Skeletal muscle cell (primary cell): Measurements from ENCODE around the gene AFF1.

Source experiments
- DNase-seq: peaks from one replicate; pipeline ENCODE4 v3.0.0-alpha.2; 2010; ENCODE audit warnings: low read depth
- H3K4me3 ChIP-seq: 2 replicates; pipeline ENCODE4 v1.5.1; 2011; ENCODE audit warnings: low read depth, mild to moderate bottlenecking, control low read depth, low read length, moderate library complexity

The AFF1 gene

DNA sequence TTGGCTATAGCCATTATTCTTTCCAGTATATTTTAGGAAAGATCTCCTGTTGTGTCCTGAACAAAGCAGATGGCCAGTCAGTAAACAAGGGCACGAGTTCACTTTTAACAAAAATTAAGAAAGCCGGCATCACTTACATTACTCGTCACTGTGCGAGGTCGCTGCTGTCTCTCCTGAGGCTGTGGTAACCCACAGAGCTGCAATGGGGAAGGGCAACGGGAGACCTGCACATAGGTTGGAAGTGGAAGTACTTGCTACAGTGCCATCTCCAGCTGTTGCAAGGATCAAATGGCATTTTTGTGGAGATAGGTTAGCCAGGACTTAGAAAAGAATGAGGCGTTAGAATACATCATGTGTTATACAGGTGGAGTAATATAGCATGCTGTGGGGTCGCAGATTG lies 153.4 kb downstream of the AFF1 start:
- DNase-seq: no peak

DNA sequence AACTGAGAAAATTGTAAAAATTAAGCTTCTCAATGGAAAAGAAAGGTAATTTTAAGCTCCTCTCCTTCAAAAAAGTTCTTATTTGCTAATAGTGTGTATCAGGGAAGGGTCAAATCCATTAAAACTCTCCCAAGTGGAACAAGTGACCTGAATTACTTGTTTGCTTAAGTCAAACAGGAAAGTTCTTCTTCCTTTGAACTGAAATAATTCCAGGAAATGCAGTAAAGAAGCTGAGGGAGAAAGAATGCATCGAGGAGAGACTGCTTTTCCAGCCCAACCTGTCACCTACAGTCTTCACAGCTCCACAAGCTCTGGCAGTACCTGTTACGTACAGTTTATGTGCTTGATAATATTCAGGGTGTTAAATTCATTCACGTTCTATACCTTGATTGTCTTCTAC lies 154.6 kb downstream of the AFF1 start:
- no peak for DNase-seq
- no peak overlapping the region for H3K4me3 ChIP-seq

More for the DNA sequence above, 153.4 kb downstream of the AFF1 start:
- H3K4me3 ChIP-seq: no peak overlapping the region

DNA sequence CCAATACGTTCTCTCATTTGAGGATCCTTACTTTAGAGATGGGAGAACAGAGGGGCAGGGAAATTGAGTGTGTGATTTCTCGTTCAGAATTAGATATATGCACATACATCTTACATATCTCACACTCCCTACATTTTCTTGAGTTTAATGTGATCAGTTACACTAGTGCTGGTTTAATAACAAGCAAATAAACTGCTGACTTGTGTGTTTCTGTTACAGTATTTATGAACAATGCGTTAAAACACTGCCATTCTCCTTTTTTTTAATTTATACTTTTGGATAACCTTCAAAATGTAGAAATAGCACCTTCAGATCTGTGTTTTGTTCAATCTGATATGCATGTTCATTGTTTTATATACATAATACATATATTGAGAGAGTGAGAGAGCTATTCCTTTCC lies 155.5 kb downstream of the AFF1 start:
- H3K4me3 ChIP-seq: no peak overlapping the region
- DNase-seq: no peak

DNA sequence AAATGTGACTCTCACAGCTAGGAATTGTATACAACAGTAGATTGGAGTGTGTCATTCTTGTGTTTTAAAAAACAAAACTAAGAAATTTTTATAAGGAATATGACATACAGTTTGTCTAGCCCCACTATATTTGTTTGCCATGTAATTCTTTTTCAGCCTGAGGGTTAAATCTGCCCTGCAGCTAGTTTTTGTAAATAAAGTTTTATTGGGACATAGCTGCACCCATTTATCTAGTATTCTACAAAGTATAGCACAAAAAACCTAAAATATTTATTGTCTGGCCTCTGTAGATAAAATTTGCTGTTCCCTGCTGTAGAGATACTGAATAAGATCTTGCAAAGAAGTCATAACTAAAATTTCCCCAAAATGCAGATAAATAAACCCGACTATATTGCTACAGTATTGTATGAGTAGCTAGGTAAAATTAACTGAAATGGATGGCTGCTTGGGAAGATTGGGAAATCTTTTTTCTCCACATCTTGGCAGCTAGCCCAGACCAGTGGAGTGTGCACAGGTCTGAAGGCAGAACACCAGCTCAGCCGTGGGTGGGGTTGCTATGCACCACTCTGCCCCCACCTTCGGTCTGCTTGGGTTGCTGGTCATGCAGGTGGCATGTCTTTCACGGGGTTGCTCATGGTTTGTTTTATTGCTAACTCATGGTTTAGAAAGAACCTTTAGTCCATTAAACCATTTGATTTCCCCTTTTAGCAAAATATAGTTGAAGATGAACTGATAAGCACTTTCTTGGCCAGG lies 157.8 kb downstream of the AFF1 start:
- H3K4me3 ChIP-seq: no peak overlapping the region
- DNase-seq: peak; percentile 92

DNA sequence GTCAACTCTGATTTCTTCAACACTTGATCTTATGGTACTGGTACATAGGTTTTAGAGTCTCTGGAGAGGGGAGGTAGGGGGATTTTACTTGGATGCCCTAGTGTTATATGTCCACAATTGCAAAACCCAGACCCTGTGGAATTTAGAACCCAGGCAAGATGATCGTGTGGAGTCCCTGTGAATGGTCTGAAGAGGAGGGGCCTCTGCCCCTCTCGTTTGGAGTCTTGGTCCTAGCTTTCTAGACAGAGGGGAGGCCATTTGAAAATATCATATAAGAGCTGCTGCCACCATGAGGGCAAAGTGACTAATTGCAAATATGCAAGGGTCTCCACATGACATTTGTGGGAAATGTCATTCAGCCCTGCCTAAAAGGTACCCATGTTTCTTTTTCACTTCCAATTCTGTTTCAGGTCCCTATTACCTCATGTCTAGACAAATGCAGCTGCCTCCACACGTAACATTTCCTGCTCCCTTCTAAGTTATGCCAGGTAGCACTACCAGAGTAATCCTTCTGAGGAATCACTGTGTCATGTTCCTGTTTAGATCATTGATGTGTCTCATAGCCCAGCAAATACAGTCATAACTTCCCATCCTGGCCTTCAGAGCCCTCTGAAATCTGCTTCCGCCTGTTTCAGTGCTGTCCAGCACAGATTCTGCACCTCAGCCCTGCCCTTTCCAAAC lies 158.8 kb downstream of the AFF1 start:
- no peak for DNase-seq
- H3K4me3 ChIP-seq: no peak overlapping the region

DNA sequence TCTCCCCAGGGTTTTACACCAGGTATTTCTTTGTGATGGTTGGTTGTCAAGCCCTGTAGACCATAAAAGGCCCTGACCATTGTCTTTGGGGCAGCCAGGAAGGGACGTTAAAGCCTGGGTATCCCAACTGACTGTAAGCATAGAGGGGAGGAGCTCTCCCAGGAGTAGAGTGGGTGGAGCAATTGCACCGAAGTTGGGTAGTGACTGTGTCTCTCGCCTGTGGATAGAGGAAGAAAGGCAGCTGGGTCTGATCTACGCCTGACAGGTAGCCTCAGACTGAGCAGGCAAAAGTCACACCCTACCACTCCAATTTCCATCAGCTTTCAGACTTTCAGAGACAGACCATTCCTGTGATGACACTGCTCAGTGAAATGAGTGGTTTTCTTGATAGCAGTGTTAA lies 162.3 kb downstream of the AFF1 start:
- no peak for DNase-seq
- no peak overlapping the region for H3K4me3 ChIP-seq

DNA sequence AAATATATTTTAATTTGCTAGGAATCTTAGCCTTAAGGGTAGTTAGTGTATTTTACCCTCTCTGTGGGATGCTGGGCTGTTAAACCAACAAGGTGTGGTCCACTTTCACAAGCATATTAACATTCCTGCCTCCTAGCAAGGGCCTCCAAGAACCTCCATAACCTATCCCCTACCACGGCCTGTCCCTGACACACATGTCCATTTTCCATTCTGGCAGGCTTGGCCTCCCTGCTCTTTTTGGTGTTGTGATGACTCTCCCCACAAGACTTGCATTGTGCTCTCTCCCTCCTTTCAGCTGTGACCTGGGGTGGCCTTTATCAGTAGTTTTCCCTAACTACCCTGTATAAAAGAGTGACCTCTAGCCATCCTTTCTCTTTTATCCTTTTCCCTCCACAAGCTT lies 165.4 kb downstream of the AFF1 start:
- no peak overlapping the region for H3K4me3 ChIP-seq
- no peak for DNase-seq

DNA sequence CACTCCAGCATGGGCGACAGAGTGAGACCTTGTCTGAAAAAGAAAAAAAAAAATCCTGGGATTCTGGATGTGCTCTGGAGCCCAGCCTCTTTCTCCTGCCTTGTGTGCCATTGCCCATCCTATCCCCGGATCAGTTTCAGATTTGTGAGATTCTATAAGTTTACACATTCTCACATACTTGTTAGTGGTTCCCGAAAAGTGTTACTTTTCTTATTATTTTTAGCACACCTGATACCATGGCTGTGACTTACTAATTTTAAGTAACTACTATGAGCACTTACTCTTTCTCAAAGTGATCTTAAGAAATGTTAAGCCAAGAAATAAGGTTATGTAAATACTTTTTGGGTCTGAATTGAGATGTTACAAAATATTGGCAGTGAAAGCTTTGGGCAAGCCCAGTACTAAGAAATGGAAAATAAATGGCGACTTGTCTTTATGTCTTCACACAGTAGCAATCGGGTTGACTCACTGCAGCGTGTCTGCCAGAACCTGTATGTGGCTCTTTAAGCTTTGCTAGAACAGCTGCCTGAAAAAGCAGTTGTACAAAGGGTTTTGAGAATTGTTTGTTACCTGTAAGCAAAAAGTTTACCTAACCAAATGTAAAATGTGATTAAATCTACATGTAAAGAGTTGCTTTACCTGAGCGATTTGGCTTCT lies 166.9 kb downstream of the AFF1 start:
- DNase-seq: no peak
- no peak overlapping the region for H3K4me3 ChIP-seq

DNA sequence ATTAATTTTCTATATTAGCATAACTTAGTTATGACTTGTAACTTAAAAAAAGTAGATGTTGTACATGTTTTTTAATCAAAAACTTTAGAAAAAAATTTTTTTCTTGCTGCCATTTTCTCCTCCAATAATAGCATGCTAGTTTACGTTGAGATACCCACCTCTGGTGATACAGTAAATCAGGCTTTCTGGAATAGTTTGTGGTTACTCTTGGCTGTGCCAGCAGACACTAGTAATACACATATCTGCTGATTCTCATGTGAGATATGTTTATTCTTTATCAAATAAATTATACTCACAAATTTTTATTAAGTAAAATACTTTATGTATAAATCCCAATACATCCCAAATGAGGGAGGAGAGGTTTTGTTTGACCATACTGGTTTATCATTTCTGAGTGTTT lies 168.3 kb downstream of the AFF1 start:
- no peak overlapping the region for H3K4me3 ChIP-seq
- no peak for DNase-seq

DNA sequence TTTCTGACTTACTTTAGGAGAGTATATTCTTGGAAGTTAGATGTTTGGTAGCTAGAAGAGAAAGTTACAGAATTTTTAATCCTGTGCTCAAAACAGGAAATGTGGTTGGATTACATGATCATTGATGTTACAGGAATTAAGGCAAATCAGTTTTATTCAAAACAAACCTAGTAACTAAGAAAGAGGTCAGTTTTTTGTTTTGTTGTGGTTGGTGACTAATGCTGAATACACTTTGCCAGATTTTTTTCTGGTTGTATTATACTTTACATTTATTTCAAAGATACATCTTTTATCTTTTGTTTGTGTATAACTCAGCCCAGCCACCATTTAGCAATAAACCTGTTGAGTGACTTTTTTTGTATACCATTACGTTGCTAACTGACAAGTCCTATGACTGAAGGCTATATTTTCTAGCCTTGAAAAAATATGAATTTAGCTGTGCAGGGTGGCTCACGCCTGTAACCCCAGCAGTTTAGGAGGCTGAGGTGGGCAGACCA lies 168.9 kb downstream of the AFF1 start:
- H3K4me3 ChIP-seq: no peak overlapping the region
- no peak for DNase-seq

DNA sequence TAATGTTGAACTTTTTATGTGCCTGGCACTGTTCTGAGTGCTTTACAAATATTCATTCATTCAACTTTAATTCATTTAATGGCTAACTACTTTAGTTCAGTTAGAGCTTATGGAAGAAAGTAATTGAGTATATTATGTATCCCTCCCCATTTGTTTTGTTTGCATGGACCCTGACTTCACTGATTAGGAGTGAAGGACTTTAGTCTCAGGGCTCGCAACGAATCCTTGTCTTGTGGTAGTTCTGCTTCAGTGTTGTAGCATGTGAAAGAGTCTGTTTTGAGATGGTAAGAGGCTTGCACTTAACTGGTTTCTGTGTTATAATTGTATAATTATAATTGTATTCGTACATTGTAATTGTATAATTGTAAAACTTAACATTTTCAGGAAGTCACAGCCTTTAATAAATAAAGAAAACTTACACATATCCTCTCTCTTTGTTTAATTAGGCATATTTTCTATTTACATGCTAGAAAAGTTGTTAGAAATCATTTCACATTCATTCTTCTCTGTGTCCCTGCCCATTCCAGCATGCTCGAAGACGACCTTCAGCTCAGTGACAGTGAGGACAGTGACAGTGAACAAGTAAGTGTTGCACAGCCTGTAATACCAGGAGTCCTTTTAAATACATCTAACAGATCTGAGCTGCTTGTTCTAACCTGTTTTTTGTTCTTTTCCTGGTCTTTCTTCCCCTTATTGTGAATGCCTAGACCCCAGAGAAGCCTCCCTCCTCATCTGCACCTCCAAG lies 170.5 kb downstream of the AFF1 start:
- no peak for DNase-seq
- no peak overlapping the region for H3K4me3 ChIP-seq

DNA sequence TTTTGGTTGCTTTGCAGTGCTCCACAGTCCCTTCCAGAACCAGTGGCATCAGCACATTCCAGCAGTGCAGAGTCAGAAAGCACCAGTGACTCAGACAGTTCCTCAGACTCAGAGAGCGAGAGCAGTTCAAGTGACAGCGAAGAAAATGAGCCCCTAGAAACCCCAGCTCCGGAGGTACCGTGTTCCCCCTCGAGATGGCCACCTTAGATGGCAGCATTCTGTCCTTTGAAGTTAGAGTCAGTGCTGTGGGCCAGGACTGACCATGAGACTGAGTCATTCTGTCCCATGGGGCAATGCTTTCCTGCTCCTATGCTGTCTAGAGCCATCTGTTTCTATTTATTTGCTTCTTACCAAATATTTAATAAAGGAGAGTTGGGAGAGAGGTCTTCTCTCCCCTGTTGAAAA lies 173.3 kb downstream of the AFF1 start:
- no peak for DNase-seq
- H3K4me3 ChIP-seq: no peak overlapping the region

DNA sequence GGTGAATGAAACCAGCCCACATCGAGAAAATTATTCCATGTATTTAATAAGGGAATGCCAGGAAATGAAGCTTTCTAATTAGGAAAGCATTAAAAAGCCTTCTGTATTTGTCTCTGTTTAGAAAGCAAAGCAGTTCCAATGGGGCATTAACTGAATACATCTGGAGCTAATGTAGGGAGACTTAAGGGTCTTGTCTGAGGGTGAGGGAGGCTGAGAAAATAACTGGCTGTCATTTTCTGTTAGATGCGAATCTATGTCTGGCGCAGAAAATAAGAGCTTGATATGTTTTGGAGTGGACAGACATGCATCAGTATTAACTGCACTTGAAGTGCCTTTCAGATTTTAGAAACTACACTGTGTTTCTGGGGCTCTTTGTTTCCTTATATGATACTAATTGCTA lies 174.3 kb downstream of the AFF1 start:
- H3K4me3 ChIP-seq: no peak overlapping the region
- DNase-seq: no peak

DNA sequence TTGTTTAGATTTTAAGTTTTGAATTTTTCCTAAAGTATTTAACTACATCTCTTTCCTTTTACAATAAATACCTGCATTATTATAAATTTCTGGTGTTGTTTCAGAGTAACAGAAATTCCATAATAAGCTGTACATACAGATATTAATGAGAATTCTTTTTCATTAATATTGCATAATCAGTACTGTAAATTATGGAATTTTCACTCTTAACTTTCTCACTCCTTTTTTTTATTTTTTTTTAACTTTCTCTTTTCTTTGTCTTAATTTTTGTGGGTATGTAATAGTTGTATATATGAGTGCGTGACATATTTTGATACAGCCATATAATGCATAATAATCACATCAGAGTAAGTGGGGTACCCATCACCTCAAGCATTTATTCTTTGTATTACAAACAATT lies 175.1 kb downstream of the AFF1 start:
- H3K4me3 ChIP-seq: no peak overlapping the region
- no peak for DNase-seq

DNA sequence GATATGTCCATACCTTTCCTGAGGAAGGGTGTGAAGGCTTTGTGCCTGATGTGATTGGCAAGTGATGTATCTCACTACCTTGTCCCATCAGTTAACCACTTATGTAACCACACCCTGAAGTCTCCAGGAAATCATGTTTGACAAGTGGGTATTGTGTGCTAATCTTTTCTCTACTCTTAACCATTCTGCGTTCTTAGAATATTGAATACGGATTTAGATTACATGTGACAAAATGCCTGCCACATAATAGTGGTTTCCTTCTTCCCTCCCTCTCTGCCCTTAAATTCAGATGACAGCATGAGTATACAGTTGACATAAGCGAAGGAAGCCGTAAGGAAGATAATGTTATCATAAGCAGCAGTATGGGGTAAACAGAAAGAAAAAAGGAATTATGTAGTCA lies 177.3 kb downstream of the AFF1 start:
- no peak overlapping the region for H3K4me3 ChIP-seq
- no peak for DNase-seq

DNA sequence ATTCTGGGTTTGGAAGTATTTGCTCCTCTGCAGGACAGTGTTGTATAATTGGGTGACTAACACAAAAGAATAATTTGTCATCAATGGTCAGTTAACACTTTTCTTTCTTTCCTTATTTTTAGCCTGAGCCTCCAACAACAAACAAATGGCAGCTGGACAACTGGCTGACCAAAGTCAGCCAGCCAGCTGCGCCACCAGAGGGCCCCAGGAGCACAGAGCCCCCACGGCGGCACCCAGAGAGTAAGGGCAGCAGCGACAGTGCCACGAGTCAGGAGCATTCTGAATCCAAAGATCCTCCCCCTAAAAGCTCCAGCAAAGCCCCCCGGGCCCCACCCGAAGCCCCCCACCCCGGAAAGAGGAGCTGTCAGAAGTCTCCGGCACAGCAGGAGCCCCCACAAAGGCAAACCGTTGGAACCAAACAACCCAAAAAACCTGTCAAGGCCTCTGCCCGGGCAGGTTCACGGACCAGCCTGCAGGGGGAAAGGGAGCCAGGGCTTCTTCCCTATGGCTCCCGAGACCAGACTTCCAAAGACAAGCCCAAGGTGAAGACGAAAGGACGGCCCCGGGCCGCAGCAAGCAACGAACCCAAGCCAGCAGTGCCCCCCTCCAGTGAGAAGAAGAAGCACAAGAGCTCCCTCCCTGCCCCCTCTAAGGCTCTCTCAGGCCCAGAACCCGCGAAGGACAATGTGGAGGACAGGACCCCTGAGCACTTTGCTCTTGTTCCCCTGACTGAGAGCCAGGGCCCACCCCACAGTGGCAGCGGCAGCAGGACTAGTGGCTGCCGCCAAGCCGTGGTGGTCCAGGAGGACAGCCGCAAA lies 179.6 kb downstream of the AFF1 start:
- no peak for DNase-seq
- H3K4me3 ChIP-seq: no peak overlapping the region

DNA sequence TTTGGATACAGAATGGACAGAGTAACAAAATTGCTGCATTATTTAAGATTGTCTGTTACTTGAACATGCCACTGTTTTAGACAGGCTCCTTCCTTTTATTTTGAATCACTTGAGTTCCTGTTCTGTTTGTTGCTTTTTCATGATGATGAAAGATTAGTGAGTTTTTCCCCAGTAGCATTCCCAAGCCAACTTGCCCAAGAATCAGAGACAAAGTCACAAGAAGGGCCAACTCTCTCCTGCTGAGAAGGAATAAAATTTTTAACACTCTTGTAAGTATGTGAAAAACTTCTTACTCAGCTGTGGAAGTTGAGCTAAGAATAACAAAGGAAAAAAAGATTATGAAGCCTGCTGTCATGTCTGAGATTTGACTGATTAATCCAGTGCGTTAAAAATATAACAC lies 181.4 kb downstream of the AFF1 start:
- no peak overlapping the region for H3K4me3 ChIP-seq
- no peak for DNase-seq

DNA sequence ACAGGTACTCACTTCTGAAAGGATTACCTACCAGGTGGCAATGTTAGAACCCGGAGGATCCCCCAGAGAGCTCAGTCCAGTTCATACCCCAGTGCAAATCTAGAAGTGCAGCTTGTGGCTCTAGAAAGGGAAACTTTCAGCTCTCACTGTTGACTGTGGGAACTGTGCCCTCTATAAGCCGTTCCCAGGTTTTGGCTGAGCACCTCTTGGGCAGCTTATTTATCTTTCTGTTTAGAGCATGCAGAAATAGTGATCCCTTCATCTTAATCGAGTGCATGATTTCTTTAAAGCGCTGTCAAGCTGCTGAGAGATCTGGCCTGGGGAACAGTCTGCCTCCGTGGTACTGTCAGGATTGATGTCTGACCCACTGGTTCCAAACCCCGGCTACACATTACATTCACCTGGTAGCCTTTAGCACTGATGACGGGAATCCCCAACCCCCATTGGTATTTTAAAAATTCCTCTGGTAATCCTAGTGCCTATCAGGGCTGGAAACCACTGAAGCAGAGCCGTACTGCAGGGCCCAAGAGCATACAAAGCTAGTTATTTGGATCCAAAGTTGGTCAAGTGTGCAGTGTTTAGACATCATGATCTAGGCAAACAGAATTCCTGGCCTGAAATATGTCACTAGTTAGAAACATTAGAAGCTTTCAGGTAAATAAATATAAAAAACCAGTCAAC lies 182.4 kb downstream of the AFF1 start:
- no peak overlapping the region for H3K4me3 ChIP-seq
- no peak for DNase-seq

DNA sequence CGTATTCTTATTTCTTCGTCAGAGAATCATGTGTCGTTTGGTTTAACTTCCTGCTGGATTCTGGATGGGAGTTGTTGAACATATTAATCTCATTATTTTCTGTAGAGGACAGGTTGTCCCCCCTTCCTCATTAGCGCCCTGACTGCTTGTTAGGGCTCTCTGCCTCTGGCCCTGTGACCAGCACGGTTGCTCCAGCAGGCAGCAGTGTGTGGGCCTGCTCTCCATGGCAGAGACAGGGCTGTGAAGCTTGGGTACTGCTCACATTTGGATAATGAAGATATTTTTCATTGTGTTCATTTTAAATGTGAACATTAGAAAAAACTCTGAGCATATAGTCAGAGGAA lies 182.9 kb downstream of the AFF1 start:
- H3K4me3 ChIP-seq: no peak overlapping the region
- no peak for DNase-seq
